Activated CD4-positive, alpha-beta T cell treated with anti-CD3 and anti-CD28 coated beads for 48 hours (primary cell): Measurements from ENCODE around the gene DUOX1.
A peak's percentile ranks its signal among the peaks of the same experiment; 100 is the strongest.

Experiments
- DNase-seq: peaks from one replicate; pipeline ENCODE4 v3.0.0-alpha.2; 2020

Gene DUOX1

GRCh38 chr15:45143946-45144345 lies 14.2 kb downstream of the DUOX1 start:
- DNase-seq: no peak

- DNase-seq: no peak
These were observed 15.0 kb downstream of the DUOX1 start for GRCh38 chr15:45144775-45145174.

GRCh38 chr15:45146405-45146804 lies 16.6 kb downstream of the DUOX1 start:
- DNase-seq: no peak

- no peak for DNase-seq
These were observed 17.8 kb downstream of the DUOX1 start for GRCh38 chr15:45147606-45148005.

GRCh38 chr15:45148076-45149059 lies 18.6 kb downstream of the DUOX1 start:
- DNase-seq: no peak

GRCh38 chr15:45149060-45149459 lies 19.3 kb downstream of the DUOX1 start:
- no peak for DNase-seq

GRCh38 chr15:45150481-45150880 lies 20.7 kb downstream of the DUOX1 start:
- no peak for DNase-seq

- no peak for DNase-seq
These were observed 21.2 kb downstream of the DUOX1 start for GRCh38 chr15:45150997-45151396.

GRCh38 chr15:45151998-45152828 lies 22.4 kb downstream of the DUOX1 start:
- no peak for DNase-seq

- DNase-seq: no peak
These were observed 25.9 kb downstream of the DUOX1 start for GRCh38 chr15:45155739-45156138.

- no peak for DNase-seq
These were observed 27.1 kb downstream of the DUOX1 start for GRCh38 chr15:45156744-45157455.

- DNase-seq: peak; percentile 31
These were observed 28.2 kb downstream of the DUOX1 start for GRCh38 chr15:45157974-45158373.

GRCh38 chr15:45161666-45162065 lies 31.9 kb downstream of the DUOX1 start:
- DNase-seq: no peak

GRCh38 chr15:45162771-45163507 lies 33.1 kb downstream of the DUOX1 start:
- peak; percentile 73 for DNase-seq

GRCh38 chr15:45163508-45163856 lies 33.7 kb downstream of the DUOX1 start:
- DNase-seq: no peak

- no peak for DNase-seq
These were observed 35.1 kb downstream of the DUOX1 start for GRCh38 chr15:45164914-45165313.

GRCh38 chr15:45165536-45165935 lies 35.7 kb downstream of the DUOX1 start:
- no peak for DNase-seq

GRCh38 chr15:45166834-45167630 lies 37.2 kb downstream of the DUOX1 start:
- DNase-seq: peak; percentile 90

- DNase-seq: no peak
These were observed 37.9 kb downstream of the DUOX1 start for GRCh38 chr15:45167631-45168205.

GRCh38 chr15:45168286-45168685 lies 38.5 kb downstream of the DUOX1 start:
- DNase-seq: no peak
